Activated CD8-positive, alpha-beta memory T cell treated with anti-CD3 and anti-CD28 coated beads, Interleukin-2, amount 10 ng/mL, durations not matched to agents 7 days and 5 days (primary cell): ENCODE results near the gene LUZP2. TPM values are rescaled to one million over a fixed set of nuclear protein-coding genes. Genes with fewer than 3 reads are reported as not detected.

Source experiments
- ATAC-seq: fragments of 150-1000 bp; cut with Tn5 transposase; one replicate; pipeline ENCODE4 v1.10.0; 2021; ENCODE audit warnings: moderate library complexity
- CTCF ChIA-PET: fragments of 350-600 bp; sonication (Branson Sonifier 250); formaldehyde crosslinking; loops from one replicate; lab custom pipeline; 2021; ENCODE audit warnings: antibody characterized with exemption; lab: Charles Lee
- DNase-seq: peaks from one replicate; pipeline ENCODE4 v3.0.0-alpha.2; 2020
- H3K27ac Mint-ChIP-seq: one replicate; pipeline ENCODE4 v1.8.0; 2021; ENCODE audit warnings: mild to moderate bottlenecking, mixed read lengths
- H3K27me3 Mint-ChIP-seq: one replicate; pipeline ENCODE4 v1.8.0; 2021; ENCODE audit warnings: mixed read lengths
- H3K36me3 Mint-ChIP-seq: one replicate; pipeline ENCODE4 v1.8.0; 2021; ENCODE audit warnings: mild to moderate bottlenecking, mixed read lengths
- H3K4me1 Mint-ChIP-seq: one replicate; pipeline ENCODE4 v1.8.0; 2021; ENCODE audit warnings: mixed read lengths
- H3K4me3 Mint-ChIP-seq: one replicate; pipeline ENCODE4 v1.8.0; 2021; ENCODE audit warnings: mild to moderate bottlenecking, moderate library complexity, mixed read lengths
- H3K9me3 Mint-ChIP-seq: one replicate; pipeline ENCODE4 v1.8.0; 2022; ENCODE audit warnings: low read depth, mixed read lengths
- total RNA-seq, 2 experiments: library from RNA; stranded (reverse); gene quantifications; one replicate each; pipeline ENCODE4 v1.2.3, GENCODE V29; 2021

LUZP2 gene
- total RNA-seq, 2 experiments from 2014 or later = not detected

DNA sequence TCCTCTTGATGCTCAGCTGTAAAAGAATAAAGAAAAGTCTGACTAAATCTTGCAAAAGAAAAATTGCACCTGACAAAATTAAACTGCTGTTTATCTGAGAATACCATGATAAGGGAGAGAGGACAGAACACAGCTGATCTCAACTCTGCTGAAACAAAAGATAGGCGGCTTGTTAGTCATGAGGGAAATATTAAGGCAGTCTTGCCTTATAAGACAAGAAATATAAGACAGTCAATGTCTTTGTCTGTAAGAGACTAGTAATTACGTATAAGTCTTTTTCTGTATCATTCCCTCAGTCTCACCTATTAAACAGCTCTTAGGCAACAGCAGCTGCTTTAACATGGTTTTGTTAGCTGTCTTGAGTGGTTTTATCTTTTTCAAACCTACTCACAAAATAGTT, 296.6 kb downstream of the LUZP2 start:
- ATAC-seq (no peak), DNase-seq (no peak)
- H3K4me1 Mint-ChIP-seq = no peaks in the 10 kb centered on the region
- H3K27me3 Mint-ChIP-seq = no peaks in the 10 kb centered on the region
- H3K27ac Mint-ChIP-seq = no peak overlapping the region
- no peaks in the 10 kb centered on the region for H3K36me3 Mint-ChIP-seq
- H3K4me3 Mint-ChIP-seq = no peak overlapping the region
- CTCF ChIA-PET = no interaction called here
- H3K9me3 Mint-ChIP-seq = peaks cover 10% of the 10 kb centered on the region

DNA sequence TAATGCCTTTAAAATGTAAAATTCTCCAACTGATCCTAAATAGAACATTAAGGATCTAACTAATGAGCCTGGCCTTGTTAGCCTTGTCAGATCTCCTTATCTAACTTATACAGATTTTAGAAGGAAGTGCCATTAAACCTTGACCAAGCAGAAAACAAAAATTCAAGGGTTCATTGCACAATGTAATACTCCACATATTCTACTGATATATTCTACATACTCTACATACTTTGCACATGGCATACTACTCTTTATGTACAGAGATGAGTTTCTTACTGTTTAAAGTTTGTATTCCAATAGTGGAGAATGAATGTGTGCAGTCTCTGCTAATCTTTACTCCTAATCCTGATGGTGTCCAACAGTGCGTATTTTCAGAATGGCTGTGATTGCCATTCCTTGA, 297.2 kb downstream of the LUZP2 start:
- CTCF ChIA-PET = no interaction called here
- ATAC-seq (no peak), DNase-seq (no peak)
- Mint-ChIP-seq H3K27ac (no peak overlapping the region), H3K9me3 (peaks cover 8% of the 10 kb centered on the region), H3K4me3 (no peak overlapping the region), H3K4me1 (no peaks in the 10 kb centered on the region), H3K36me3 (no peaks in the 10 kb centered on the region), H3K27me3 (no peaks in the 10 kb centered on the region)

DNA sequence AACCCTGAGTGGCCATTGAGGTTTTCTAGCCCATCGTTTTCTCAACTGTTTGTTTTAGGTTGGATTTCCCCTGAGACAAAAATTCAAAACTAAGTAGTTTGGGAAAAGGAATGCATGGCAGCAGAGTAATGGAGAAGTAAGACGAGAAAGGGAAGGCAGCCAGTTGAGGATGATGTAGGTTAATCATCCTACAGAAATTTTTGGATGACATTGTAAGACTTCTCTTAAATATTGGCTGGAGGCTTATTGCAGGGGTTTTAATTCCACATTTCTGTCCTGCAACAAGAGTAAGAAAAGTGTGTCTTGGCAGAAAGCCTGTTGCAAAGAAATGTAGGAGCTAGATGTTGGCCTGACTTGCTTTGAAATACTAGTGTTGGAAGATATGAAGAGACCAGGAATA, 308.8 kb downstream of the LUZP2 start:
- DNase-seq (no peak), ATAC-seq (no peak)
- H3K27me3 Mint-ChIP-seq = no peaks in the 10 kb centered on the region
- H3K36me3 Mint-ChIP-seq = no peaks in the 10 kb centered on the region
- H3K27ac Mint-ChIP-seq = no peak overlapping the region
- CTCF ChIA-PET = no interaction called here
- H3K4me3 Mint-ChIP-seq = no peak overlapping the region
- H3K4me1 Mint-ChIP-seq = no peaks in the 10 kb centered on the region
- peaks cover 12% of the 10 kb centered on the region for H3K9me3 Mint-ChIP-seq

DNA sequence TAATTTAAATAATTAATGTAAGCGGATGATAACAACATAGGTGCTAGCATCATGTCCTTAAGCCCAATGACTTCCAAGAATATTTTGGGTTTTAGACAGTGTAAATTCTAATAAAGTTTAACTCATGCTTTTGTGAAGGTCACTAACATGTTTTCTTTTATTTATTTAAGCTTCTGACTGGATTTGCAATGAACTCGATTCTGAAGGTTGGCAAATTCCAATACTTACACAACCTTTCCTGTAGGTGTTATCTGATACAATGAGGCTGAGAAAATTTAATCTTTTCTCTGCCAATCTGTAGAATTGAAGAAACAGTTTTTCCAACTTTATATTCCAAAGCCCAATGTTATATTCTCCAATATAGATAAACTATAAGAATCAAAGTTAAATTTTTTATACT, 311.3 kb downstream of the LUZP2 start:
- Mint-ChIP-seq H3K4me1 (no peaks in the 10 kb centered on the region), H3K4me3 (no peak overlapping the region), H3K9me3 (peaks cover 18% of the 10 kb centered on the region), H3K27ac (no peak overlapping the region), H3K27me3 (no peaks in the 10 kb centered on the region), H3K36me3 (no peaks in the 10 kb centered on the region)
- CTCF ChIA-PET = no interaction called here
- DNase-seq = no peak
- no peak for ATAC-seq

DNA sequence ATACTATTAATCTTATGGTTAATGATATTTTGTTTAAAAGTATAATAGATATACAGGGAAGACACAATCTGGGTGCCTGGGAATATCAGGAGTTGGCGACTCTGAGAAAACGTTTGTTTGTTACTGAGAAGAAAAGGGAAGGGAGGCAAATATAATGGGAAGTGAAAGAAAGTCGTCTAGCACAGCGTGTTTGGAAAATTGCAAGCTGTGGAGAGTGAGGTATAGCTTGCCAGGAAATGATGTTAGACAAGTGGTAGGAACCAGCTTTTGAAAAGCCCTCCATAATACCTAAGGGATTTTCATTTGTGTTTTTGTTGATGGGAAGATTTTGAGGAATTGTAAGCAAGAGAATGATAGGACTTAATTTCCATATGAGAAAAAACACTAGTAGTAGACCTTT, 322.2 kb downstream of the LUZP2 start:
- Mint-ChIP-seq H3K36me3 (no peaks in the 10 kb centered on the region), H3K4me1 (no peaks in the 10 kb centered on the region), H3K4me3 (no peak overlapping the region), H3K27ac (no peak overlapping the region), H3K27me3 (no peaks in the 10 kb centered on the region), H3K9me3 (peaks cover 5% of the 10 kb centered on the region)
- ATAC-seq (no peak), DNase-seq (no peak)
- CTCF ChIA-PET = no interaction called here

DNA sequence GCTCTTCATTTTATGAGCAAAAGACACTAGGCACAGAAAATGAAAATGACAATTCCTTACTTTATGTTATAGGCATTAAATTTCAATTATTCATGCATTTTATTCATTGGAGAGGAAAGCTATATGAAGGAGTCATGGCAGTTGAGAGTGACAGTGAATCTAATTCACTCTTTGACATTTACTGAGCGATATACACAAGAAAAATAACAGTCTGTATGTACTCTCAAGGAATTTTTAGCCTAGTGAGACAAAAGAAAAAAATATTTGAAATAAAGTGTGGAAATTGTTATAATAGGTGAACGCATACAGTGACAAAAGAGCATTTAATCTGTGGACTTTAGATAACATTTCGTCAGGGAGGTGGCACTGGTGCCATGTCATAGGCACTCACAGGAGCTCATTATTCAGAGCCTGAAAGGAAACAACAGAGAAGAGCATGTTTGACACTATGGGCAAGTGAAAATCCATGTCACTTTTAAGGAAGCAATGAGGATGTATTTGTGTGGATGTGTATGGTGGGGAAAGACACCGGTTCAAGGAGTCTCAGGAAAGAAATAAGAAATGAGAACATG, 323.1 kb downstream of the LUZP2 start:
- Mint-ChIP-seq H3K4me1 (no peaks in the 10 kb centered on the region), H3K27ac (no peak overlapping the region), H3K9me3 (peaks cover 5% of the 10 kb centered on the region), H3K36me3 (no peaks in the 10 kb centered on the region), H3K4me3 (no peak overlapping the region), H3K27me3 (no peaks in the 10 kb centered on the region)
- ATAC-seq (no peak), DNase-seq (no peak)
- CTCF ChIA-PET = no interaction called here

DNA sequence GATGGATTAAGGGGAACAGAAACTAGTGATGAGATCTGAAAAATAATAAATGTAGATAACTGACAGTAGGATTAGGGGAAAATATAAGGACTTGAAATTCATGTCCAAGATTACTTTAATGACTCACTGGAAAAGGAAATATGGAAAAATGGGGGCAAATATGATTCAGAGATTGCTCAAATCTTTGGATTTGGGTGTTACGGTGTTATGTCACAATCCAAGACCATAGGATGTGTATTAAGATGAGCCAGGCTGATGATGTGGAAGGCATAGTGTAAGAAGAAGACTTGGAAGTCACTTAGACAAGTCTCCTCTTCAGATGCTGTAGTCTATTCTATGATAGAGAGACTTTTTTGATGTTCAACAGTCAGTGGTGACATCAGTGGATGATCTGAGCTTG, 323.7 kb downstream of the LUZP2 start:
- Mint-ChIP-seq H3K4me1 (no peaks in the 10 kb centered on the region), H3K27ac (no peak overlapping the region), H3K4me3 (no peak overlapping the region), H3K9me3 (peaks cover 7% of the 10 kb centered on the region), H3K36me3 (no peaks in the 10 kb centered on the region), H3K27me3 (no peaks in the 10 kb centered on the region)
- DNase-seq (no peak), ATAC-seq (no peak)
- CTCF ChIA-PET = no interaction called here

DNA sequence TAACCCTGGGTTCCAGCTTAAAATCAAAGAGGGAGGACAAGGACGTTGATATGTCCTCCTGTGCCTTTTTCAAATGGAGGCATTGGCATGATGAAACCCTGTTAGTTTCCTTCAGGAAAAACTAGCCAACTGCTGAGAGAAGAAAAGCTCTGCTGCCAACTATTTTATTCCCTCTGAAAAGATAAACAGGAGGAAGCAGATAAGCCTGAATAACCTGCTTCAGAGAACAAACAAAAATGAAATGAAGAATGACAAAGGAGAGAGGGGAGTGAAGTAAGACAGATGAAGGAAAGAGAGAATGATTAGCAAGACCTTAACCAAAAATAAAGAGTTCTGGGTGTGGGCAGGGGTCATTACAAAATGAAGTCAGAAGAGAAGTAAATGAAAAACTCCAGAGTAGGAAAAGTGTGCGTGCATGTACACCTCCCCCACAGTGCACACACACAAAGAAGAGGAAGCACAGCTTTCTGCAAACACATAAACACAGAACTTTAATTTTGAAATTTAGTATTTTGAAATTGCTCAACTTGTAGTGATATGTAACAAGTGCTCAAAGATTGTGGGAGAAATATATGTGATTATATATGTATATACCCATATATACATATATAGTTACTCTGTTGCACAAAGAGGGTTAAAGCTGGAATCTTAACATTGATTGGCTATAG, 332.2 kb downstream of the LUZP2 start:
- H3K9me3 Mint-ChIP-seq = peaks cover 8% of the 10 kb centered on the region
- H3K27me3 Mint-ChIP-seq = no peaks in the 10 kb centered on the region
- H3K4me1 Mint-ChIP-seq = no peaks in the 10 kb centered on the region
- no peak overlapping the region for H3K4me3 Mint-ChIP-seq
- DNase-seq = no peak
- no peak overlapping the region for H3K27ac Mint-ChIP-seq
- H3K36me3 Mint-ChIP-seq = no peaks in the 10 kb centered on the region
- ATAC-seq = no peak
- CTCF ChIA-PET = no interaction called here

DNA sequence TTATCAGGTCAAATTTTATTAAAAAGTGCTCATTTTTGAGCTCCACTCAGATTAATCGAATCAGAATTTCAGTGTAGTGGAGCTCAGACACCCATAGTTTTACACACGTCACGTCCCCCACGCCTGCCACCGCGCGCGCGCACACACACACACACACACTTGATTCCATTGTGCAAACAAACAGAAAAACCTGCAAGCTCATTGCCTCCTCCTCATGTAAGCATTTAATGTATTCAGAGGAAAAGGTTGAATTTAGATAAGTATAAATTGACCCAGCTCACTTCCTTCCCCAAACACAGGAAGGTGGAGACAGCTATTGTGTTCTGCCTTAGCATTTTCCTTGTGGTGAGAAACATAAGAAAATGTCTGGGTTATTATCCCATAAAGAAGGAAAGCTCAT, 336.7 kb downstream of the LUZP2 start:
- DNase-seq (no peak), ATAC-seq (no peak)
- Mint-ChIP-seq H3K27me3 (no peaks in the 10 kb centered on the region), H3K4me1 (no peaks in the 10 kb centered on the region), H3K9me3 (peaks cover 5% of the 10 kb centered on the region), H3K4me3 (no peak overlapping the region), H3K27ac (no peak overlapping the region), H3K36me3 (no peaks in the 10 kb centered on the region)
- CTCF ChIA-PET = no interaction called here

DNA sequence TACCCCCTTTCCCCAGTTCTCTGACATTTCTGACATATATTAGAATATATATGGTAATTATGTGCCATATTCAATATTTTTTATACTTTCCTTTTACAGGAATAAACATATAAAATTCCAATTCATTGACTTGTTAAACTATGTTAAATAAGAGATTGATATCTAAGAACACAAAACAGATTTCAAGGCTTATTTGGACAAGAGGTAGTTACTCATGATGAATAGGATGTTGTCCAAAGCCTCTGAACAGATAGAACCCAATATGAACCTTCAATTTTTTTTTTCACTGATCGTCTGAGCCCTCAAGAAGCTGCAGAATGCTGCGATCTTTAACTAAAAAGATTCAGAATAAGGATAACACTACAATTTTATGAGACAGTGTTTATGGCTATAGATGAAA, 340.3 kb downstream of the LUZP2 start:
- peaks cover 2% of the 10 kb centered on the region for H3K9me3 Mint-ChIP-seq
- H3K27me3 Mint-ChIP-seq = no peaks in the 10 kb centered on the region
- CTCF ChIA-PET = no interaction called here

DNA sequence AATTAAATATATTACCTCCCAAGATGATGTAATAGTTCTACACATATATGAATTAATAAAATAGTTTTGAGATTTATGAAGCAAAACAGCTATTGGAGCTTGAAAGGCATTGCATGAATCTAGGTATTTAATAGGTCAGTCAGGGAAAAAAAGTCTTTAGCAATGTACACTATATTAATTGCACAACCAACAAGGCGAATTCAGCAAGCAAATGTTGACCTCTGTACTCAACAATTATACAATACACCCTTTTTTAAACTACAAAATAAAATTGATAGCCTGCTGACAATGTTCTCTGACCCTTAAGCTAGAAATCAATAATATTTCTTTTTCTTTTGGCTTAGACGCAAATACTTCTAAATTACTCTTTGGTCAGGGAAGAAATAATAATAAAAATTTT, 345.5 kb downstream of the LUZP2 start:
- DNase-seq (no peak), ATAC-seq (no peak)
- Mint-ChIP-seq H3K9me3 (peaks cover 8% of the 10 kb centered on the region), H3K4me3 (no peak overlapping the region), H3K36me3 (no peaks in the 10 kb centered on the region), H3K4me1 (no peaks in the 10 kb centered on the region), H3K27me3 (no peaks in the 10 kb centered on the region), H3K27ac (no peak overlapping the region)
- CTCF ChIA-PET = no interaction called here

More for the DNA sequence above, 340.3 kb downstream of the LUZP2 start:
- no peak overlapping the region for H3K27ac Mint-ChIP-seq
- H3K4me3 Mint-ChIP-seq = no peak overlapping the region
- no peaks in the 10 kb centered on the region for H3K4me1 Mint-ChIP-seq
- ATAC-seq (no peak), DNase-seq (no peak)
- H3K36me3 Mint-ChIP-seq = no peaks in the 10 kb centered on the region

DNA sequence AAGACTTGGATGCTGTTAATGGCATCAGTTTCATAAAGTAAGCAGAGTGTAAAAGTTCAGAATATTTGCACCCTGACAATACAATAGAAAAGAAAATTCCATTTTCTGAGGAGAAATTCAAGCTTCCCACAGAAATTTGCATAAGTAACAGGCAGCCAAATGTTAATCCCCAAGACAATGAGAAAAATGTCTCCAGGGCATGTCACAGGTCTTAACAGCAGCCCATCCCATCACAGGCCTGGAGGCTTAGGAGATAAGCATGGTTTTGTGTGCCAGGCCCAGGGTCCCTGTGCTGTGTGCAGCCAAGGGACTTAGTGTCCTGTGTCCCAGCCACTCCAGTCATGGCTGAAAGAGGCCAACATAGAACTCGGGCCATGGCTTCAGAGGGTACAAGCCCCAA, 347.6 kb downstream of the LUZP2 start:
- Mint-ChIP-seq H3K4me1 (no peaks in the 10 kb centered on the region), H3K4me3 (no peak overlapping the region), H3K36me3 (no peaks in the 10 kb centered on the region), H3K9me3 (peaks cover 7% of the 10 kb centered on the region), H3K27me3 (no peaks in the 10 kb centered on the region), H3K27ac (no peak overlapping the region)
- CTCF ChIA-PET = no interaction called here
- no peak for ATAC-seq
- no peak for DNase-seq

DNA sequence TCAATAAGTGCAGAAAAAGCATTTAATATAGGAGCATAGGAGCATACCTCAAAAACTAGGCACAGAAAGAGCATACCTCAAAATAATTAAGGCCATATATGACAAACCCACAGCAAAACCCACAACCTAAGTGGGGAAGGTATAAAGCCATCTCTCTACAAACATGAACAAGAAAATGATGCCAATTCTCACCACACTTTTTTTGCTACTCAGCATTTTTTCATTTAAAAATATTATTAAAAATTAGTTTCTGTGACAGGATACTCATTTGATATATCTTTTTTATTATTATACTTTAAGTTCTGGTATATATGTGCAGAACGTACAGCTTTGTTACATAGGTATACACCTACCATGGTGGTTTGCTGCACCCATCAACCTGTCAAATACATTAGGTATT, 352.0 kb downstream of the LUZP2 start:
- DNase-seq (no peak), ATAC-seq (no peak)
- Mint-ChIP-seq H3K27ac (no peak overlapping the region), H3K9me3 (peaks cover 9% of the 10 kb centered on the region), H3K4me1 (no peaks in the 10 kb centered on the region), H3K27me3 (no peaks in the 10 kb centered on the region), H3K36me3 (no peaks in the 10 kb centered on the region), H3K4me3 (no peak overlapping the region)
- CTCF ChIA-PET = no interaction called here

DNA sequence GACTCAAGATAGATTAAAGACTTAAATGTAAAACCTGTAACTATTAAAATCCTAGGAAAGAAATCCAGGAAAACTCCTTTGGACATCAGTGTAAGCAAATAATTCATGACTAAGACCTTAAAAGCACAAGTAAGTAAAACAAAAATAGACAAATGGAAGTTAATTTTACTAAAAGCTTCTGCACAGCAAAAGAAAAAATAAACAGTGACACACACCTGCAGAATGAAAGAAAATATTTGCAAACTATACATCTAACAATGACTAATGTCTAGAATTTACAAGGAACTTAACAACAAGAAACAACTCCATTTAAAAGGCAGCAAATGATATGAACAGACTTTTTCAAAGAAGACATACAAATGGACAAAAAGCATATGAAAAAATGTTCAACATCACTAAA, 359.1 kb downstream of the LUZP2 start:
- DNase-seq = no peak
- H3K9me3 Mint-ChIP-seq = peaks cover 13% of the 10 kb centered on the region
- CTCF ChIA-PET = no interaction called here
- no peaks in the 10 kb centered on the region for H3K36me3 Mint-ChIP-seq
- ATAC-seq = no peak
- no peaks in the 10 kb centered on the region for H3K4me1 Mint-ChIP-seq
- H3K27me3 Mint-ChIP-seq = no peaks in the 10 kb centered on the region
- H3K27ac Mint-ChIP-seq = no peak overlapping the region
- no peak overlapping the region for H3K4me3 Mint-ChIP-seq
